Measurements from ENCODE around the gene RPN2. TPM values are rescaled to one million over a fixed set of nuclear protein-coding genes. Genes with fewer than 3 reads are reported as not detected.

Gene RPN2
- polyA plus RNA-seq, 1 of the 3 experiments (the other 2 are of a cell fraction), result 420 TPM

DNA sequence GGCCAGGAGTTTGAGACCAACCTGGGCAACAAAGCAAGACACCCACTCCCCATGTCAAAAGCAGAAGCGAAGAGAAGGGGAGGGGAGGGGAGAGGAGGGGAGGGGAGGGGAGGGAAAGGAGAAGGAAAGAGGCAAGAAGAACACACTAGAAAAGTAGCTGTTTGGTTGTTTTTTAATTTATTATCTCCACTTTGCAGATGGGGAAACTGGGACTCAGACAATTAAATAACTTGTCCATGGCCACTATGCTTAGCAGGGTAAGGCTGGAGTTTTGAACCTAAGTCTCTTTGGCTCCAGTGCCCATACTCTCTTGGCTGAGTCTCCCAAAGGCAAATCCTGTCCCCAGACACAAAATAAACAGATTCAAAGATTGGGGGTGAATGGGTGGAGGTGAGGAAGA, 94.9 kb downstream of the RPN2 start:
- no peaks in the 10 kb centered on the region for H3F3A ChIP-seq (replicated peaks; ENCODE audit: insufficient read depth)
- no peak overlapping the region for H3K4me3 ChIP-seq (ENCODE audit: low read depth in 2 of 2, low read length in 1 of 2)
- ChIA-PET POLR2A (no interaction called here), CTCF (interaction anchor here (1.0 kb wide), 1 partner anchor 71 kb away, joined by 5 read pairs; no protein-coding TSS in a partner anchor)
- H3K4me2 ChIP-seq, result no peak overlapping the region
- no peak overlapping the region for H3K9ac ChIP-seq
- no peaks in the 10 kb centered on the region for H3K9me3 ChIP-seq
- H2AFZ ChIP-seq (ENCODE audit: low read depth), result no peak overlapping the region
- H3K27me3 ChIP-seq (ENCODE audit: insufficient read depth), result no peaks in the 10 kb centered on the region
- H3K27ac ChIP-seq (ENCODE audit: low read depth in 2 of 2, low read length in 1 of 2), result no peak overlapping the region
- peaks cover 0 to 11% of the 10 kb centered on the region in 2 experiments; a peak in 1 of 4 replicates for H3K4me1 ChIP-seq (ENCODE audit: control insufficient read depth in 1 of 2, insufficient read depth in 2 of 2, low read depth in 1 of 2, low read length in 1 of 2)
- H3K79me2 ChIP-seq (ENCODE audit: insufficient read depth), result no peaks in the 10 kb centered on the region
- no peak for DNase-seq
- 95% methylated on average over 1 of the region's 1 CpG for WGBS (ENCODE audit: low lambda C conversion rate)
- TF ChIP-seq NFIC (IDR thresholded peaks at IDR 0.05; ENCODE audit: borderline replicate concordance) (no peak), YY1 (IDR thresholded peaks at IDR 0.05; ENCODE audit: low read depth) (no peak), SMC3 (IDR thresholded peaks at IDR 0.05; ENCODE audit: low read depth, low read length) (no peak), RXRA (IDR thresholded peaks at IDR 0.05; ENCODE audit: borderline replicate concordance, low read depth) (no peak), GATA2 (CRISPR knock-in tag; IDR thresholded peaks at IDR 0.05) (no peak)
- TF ChIP-seq, protein P1, sequence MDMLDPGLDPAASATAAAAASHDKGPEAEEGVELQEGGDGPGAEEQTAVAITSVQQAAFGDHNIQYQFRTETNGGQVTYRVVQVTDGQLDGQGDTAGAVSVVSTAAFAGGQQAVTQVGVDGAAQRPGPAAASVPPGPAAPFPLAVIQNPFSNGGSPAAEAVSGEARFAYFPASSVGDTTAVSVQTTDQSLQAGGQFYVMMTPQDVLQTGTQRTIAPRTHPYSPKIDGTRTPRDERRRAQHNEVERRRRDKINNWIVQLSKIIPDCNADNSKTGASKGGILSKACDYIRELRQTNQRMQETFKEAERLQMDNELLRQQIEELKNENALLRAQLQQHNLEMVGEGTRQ (IDR thresholded peaks at IDR 0.05; ENCODE audit: borderline replicate concordance, low read depth, low read length), result no peak
- TF ChIP-seq, protein P2, sequence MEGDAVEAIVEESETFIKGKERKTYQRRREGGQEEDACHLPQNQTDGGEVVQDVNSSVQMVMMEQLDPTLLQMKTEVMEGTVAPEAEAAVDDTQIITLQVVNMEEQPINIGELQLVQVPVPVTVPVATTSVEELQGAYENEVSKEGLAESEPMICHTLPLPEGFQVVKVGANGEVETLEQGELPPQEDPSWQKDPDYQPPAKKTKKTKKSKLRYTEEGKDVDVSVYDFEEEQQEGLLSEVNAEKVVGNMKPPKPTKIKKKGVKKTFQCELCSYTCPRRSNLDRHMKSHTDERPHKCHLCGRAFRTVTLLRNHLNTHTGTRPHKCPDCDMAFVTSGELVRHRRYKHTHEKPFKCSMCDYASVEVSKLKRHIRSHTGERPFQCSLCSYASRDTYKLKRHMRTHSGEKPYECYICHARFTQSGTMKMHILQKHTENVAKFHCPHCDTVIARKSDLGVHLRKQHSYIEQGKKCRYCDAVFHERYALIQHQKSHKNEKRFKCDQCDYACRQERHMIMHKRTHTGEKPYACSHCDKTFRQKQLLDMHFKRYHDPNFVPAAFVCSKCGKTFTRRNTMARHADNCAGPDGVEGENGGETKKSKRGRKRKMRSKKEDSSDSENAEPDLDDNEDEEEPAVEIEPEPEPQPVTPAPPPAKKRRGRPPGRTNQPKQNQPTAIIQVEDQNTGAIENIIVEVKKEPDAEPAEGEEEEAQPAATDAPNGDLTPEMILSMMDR (IDR thresholded peaks at IDR 0.05), result no peak
- H4K20me1 ChIP-seq (ENCODE audit: insufficient read depth), result no peaks in the 10 kb centered on the region
- H3K36me3 ChIP-seq (replicated peaks in 1 of 2; ENCODE audit: control insufficient read depth in 1 of 2, insufficient read depth in 2 of 2, low read length in 1 of 2), result no peaks in the 10 kb centered on the region
- H3K9me2 ChIP-seq, result no peaks in the 10 kb centered on the region

DNA sequence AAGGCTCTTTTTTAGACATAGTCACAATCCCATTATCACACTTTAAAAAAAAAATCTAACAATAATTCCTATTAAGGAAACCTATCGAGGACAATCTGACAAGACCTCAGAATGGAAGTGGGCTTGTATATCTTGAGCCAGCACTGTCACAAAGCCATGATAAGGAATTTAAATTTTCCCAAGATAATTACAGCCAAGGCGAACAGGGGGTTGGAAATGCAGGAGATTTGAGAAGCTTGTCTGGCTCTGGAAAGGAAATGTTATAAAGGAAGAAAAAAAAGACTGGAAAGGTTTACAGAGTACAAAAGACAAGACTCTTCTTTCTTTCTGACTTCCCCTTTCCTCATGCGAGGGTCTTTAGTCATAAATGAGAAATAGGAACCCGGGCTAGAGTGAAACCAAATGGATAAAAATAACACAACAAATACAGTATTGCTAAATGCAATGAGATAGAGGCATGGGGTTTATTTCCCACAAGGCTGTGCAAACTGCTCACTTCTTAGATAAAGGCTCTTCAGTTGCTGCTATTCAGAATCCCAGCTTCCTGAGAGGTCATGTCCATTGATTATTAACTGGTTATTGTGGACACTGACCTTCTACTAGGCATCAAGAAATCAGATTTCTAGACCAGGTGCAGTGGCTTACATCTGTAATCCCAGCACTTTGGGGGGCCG, 95.9 kb downstream of the RPN2 start:
- H3K4me3 ChIP-seq (ENCODE audit: low read depth in 2 of 2, low read length in 1 of 2), result no peak overlapping the region
- H3K9ac ChIP-seq, result no peak overlapping the region
- peaks cover 0 to 17% of the 10 kb centered on the region in 2 experiments; a peak in 1 of 4 replicates for H3K4me1 ChIP-seq (ENCODE audit: control insufficient read depth in 1 of 2, insufficient read depth in 2 of 2, low read depth in 1 of 2, low read length in 1 of 2)
- H3K79me2 ChIP-seq (ENCODE audit: insufficient read depth), result no peaks in the 10 kb centered on the region
- H3K27me3 ChIP-seq (ENCODE audit: insufficient read depth), result no peaks in the 10 kb centered on the region
- DNase-seq, result no peak
- no peak overlapping the region for H2AFZ ChIP-seq (ENCODE audit: low read depth)
- no peaks in the 10 kb centered on the region for H3K36me3 ChIP-seq (replicated peaks in 1 of 2; ENCODE audit: control insufficient read depth in 1 of 2, insufficient read depth in 2 of 2, low read length in 1 of 2)
- no peaks in the 10 kb centered on the region for H4K20me1 ChIP-seq (ENCODE audit: insufficient read depth)
- H3K9me2 ChIP-seq, result no peaks in the 10 kb centered on the region
- no peaks in the 10 kb centered on the region for H3F3A ChIP-seq (replicated peaks; ENCODE audit: insufficient read depth)
- no peak overlapping the region for H3K27ac ChIP-seq (ENCODE audit: low read depth in 2 of 2, low read length in 1 of 2)
- TF ChIP-seq YY1 (IDR thresholded peaks at IDR 0.05; ENCODE audit: low read depth), result no peak
- TF ChIP-seq RFX5 (IDR thresholded peaks at IDR 0.05; ENCODE audit: low read length), result no peak
- TF ChIP-seq FOSL2 (IDR thresholded peaks at IDR 0.05; ENCODE audit: borderline replicate concordance, low read depth), result no peak
- TF ChIP-seq FOXM1 (IDR thresholded peaks at IDR 0.05; ENCODE audit: low read depth), result no peak
- CTCF ChIA-PET, result interaction anchor here (1.0 to 3.9 kb wide), 3 partner anchors 13 to 72 kb away, joined by 3 to 32 read pairs (median 5); partner anchors contain the start of gene MANBAL
- POLR2A ChIA-PET, result interaction anchor here (0.6 kb wide), 1 partner anchor 110 kb away, joined by 3 read pairs; no protein-coding TSS in a partner anchor
- H3K9me3 ChIP-seq, result no peaks in the 10 kb centered on the region
- H3K4me2 ChIP-seq, result no peak overlapping the region
- WGBS (ENCODE audit: low lambda C conversion rate), result 79% methylated on average over 5 of the region's 5 CpGs
